GM18511 (cell line): ENCODE data around the gene EPHA4.

Experiments used
- ATAC-seq: cut with Tn5 transposase; IDR thresholded peaks from one replicate; pipeline ENCODE4 v1.9.1; 2021; ENCODE audit warnings: mild to moderate bottlenecking, moderate library complexity; ENCODE audit not compliant: unreplicated experiment

Gene EPHA4

DNA sequence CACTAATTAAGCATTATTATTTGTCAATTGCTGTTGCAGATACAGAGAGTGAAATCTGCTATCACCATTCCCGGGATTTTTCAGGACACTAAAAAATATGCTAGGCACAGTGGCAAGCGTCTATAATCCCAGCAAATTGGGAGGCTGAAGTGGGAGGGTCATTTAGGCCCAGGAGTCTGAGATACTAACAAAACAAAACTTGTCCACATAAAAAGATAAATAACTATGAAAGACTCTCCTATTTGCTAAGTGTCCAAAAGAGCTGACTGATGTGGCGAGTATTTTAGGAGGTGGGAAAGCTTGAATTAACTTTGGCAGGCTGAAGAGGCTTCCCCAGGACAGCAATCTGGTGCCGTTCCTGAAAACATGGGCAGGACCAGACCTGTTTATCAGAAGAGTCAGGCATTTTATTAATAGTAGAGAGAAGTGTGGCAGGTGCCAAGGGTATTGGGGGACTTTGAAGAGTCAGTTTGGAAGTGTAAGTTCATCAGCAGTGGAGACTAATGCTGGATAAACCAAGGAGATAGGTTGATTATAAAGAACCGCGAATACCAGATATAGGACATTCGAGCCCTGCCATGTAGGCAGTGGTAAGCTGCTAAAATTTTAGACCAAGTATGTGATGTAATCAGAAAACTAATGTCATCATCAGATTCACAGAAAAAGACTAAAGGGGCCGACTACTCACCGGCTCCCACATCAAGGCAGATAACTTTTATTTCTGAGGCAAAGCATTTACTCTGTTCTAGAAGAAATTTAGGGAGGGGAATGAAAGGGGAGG is 201.8 kb downstream of the EPHA4 start:
- ATAC-seq: no peak
